ENCODE data around the gene EMID1. TPM values are rescaled to one million over a fixed set of nuclear protein-coding genes. Genes with fewer than 3 reads are reported as not detected.

Gene EMID1
- total RNA-seq (2022; extraction: Qiagen RNA extraction; ENCODE audit: low read depth) = 0.32 to 0.61 TPM (median 0.43 TPM) in 5 replicates

DNA sequence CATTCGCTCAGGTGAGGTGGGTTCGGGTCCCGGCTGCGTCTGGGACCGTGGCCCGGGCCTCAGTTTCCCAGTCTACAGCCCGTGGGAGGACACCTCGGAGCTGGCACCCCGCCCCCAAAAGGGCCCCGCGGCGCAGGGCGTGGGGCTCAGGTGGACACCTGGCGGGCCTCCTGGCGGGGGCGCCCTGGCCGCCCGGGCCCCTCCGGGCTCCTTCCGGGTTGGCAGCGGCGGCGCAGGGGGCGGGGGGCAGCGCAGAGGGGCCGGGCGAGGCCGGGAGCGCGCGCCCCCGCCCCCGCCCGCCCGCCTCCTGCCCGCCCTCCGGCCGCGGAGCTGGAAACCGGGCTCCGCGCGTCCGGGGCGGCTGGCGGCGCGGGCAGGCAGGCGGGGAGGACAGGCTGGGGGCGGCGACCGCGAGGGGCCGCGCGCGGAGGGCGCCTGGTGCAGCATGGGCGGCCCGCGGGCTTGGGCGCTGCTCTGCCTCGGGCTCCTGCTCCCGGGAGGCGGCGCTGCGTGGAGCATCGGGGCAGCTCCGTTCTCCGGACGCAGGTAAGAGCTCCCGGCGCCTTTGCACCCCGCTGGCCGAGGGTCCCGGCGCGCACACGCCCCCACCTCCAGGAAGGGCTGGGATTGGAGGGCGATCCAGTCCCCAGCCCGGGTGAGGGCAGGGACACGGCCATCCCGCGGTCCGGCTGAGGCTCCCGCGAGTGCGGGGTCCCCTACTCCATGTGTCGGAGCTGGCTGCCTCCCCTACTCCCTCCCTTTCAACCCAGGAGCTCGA, at the start of gene EMID1:
EMID1 (plus strand) TSS at position 303 of the 778 bp plus-strand sequence; CDS start at position 446, 143 bp downstream.

GRCh38 chr22:29267858-29268510, 62.3 kb downstream of the EMID1 start, which contains the start of the genes EWSR1 and RHBDD3:
Gene EWSR1, plus strand, starts transcription at chr22:29268268. Its CDS starts 69 bp downstream, at chr22:29268337.
Gene RHBDD3, minus strand, starts transcription at chr22:29267981. Its CDS starts 2,355 bp downstream, at chr22:29265626.

DNA sequence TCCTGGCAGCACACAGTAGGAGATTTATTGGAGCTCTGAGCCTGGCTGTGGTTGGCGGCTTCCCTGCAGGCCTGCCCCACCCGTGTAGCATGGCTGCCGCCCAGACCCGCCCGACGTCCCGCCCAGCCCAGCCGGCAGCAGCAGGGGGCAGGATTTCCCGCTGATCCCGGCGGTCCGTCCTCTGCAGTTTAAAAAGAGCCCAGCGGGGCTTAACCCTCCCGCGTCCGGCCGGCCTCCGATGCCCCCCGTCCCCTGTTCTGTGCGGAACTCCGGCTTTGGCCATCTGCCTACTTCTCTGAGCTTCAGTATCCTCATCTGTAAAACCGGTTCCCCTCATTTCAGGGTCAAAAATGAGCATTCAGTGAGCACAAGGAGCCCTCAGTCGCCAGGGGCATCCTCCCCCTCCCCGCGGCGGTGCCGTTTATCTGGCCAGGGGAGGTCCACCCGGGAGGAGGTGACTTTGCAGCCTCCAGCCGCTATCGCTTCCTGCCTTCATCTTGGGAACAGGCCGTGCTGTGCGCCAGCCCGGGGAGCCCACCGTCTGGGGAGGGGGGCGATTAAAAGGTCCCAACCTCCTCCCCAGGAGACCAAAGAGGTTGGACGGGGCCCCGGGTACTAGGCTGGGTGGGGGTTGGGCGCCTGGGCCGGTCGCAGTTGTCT, 100.6 kb downstream of the EMID1 start, which contains the start of gene GAS2L1:
GAS2L1 (plus strand) TSS at position 476 of the 660 bp plus-strand sequence. CDS start 1,456 bp downstream, outside the sequence.

Other genes starting within 250 kb of the EMID1 start
- not detected in 5 replicates for gene C22orf31, start 144.1 kb upstream of the EMID1 start, total RNA-seq (2022; extraction: Qiagen RNA extraction; ENCODE audit: low read depth)
- 1.9 to 4.6 TPM (median 3.9 TPM) in 5 replicates for gene KREMEN1, start 132.9 kb upstream of the EMID1 start, total RNA-seq (2022; extraction: Qiagen RNA extraction; ENCODE audit: low read depth)
- 20.0 to 28.0 TPM (median 26.0 TPM) in 5 replicates for gene RHBDD3, start 62.1 kb downstream of the EMID1 start, total RNA-seq (2022; extraction: Qiagen RNA extraction; ENCODE audit: low read depth)
- 223 to 231 TPM (median 229 TPM) in 5 replicates for gene EWSR1, start 62.4 kb downstream of the EMID1 start, total RNA-seq (2022; extraction: Qiagen RNA extraction; ENCODE audit: low read depth)
- 18.2 to 33.4 TPM (median 28.1 TPM) in 5 replicates for gene GAS2L1, start 100.8 kb downstream of the EMID1 start, total RNA-seq (2022; extraction: Qiagen RNA extraction; ENCODE audit: low read depth)
- gene RASL10A, start 109.8 kb downstream of the EMID1 start, total RNA-seq (2022; extraction: Qiagen RNA extraction; ENCODE audit: low read depth) = 0.16 to 0.35 TPM (median 0.16 TPM) in 3 of 5 replicates, not detected in the others
- 23.0 to 27.7 TPM (median 26.0 TPM) in 5 replicates for gene AP1B1, start 182.7 kb downstream of the EMID1 start, total RNA-seq (2022; extraction: Qiagen RNA extraction; ENCODE audit: low read depth)
- gene RFPL1, start 232.7 kb downstream of the EMID1 start, total RNA-seq (2022; extraction: Qiagen RNA extraction; ENCODE audit: low read depth) = not detected in 5 replicates

Data from A549 treated with RU486 at 1 μM for 4 hours (cell line).